Osteoblast (primary cell): ENCODE results near the gene DENND4A. TPM values are rescaled to one million over a fixed set of nuclear protein-coding genes. Genes with fewer than 3 reads are reported as not detected.

Experiments used
- DNase-seq: peaks from one replicate; pipeline ENCODE4 v3.0.0; 2011; ENCODE audit warnings: low spot score, mixed read lengths; ENCODE audit not compliant: insufficient read length; ENCODE audit errors: missing footprints
- H2AFZ ChIP-seq: 2 replicates; pipeline ENCODE4 v1.6.0; 2011; ENCODE audit warnings: mild to moderate bottlenecking, low read length
- H3K27ac ChIP-seq: 2 replicates; pipeline ENCODE4 v1.5.1; 2011; ENCODE audit warnings: mild to moderate bottlenecking, low read depth, low read length, moderate library complexity
- H3K27me3 ChIP-seq: 2 replicates; pipeline ENCODE4 v1.6.0; 2012; ENCODE audit warnings: mild to moderate bottlenecking, control low read depth, inconsistent platforms, low read length, moderate library complexity; ENCODE audit not compliant: insufficient read depth
- H3K36me3 ChIP-seq: 2 replicates; pipeline ENCODE4 v1.5.1; 2011; ENCODE audit warnings: mild to moderate bottlenecking, low read length, control low read depth, moderate library complexity; ENCODE audit not compliant: insufficient read depth
- H3K4me1 ChIP-seq: 2 replicates; pipeline ENCODE4 v1.5.1; 2011; ENCODE audit warnings: mild to moderate bottlenecking, low read length, control low read depth, moderate library complexity; ENCODE audit not compliant: insufficient read depth
- H3K4me2 ChIP-seq: 2 replicates; pipeline ENCODE4 v1.6.0; 2011; ENCODE audit warnings: mild to moderate bottlenecking, low read length; ENCODE audit not compliant: insufficient read depth
- H3K4me3 ChIP-seq: fragments of 200-600 bp; sonication (generic); 3 replicates; pipeline ENCODE4 v1.5.1; 2012; ENCODE audit warnings: mild to moderate bottlenecking, low read length, inconsistent platforms; ENCODE audit not compliant: insufficient read depth
- H3K79me2 ChIP-seq: 2 replicates; pipeline ENCODE4 v1.6.0; 2012; ENCODE audit warnings: mild to moderate bottlenecking, low read length, control low read depth, inconsistent platforms; ENCODE audit not compliant: insufficient read depth
- H3K9me3 ChIP-seq: 2 replicates; pipeline ENCODE4 v1.5.1; 2011; ENCODE audit warnings: low read depth, low read length, control low read depth
- H4K20me1 ChIP-seq: 2 replicates; pipeline ENCODE4 v1.6.0; 2012; ENCODE audit warnings: mild to moderate bottlenecking, low read length, control low read depth; ENCODE audit not compliant: insufficient read depth
- CTCF ChIP-seq: IDR thresholded peaks from 2 replicates; pipeline ENCODE4 v1.5.1; 2011; ENCODE audit warnings: mild to moderate bottlenecking, low read depth, low read length, moderate library complexity; ENCODE audit errors: extremely low read depth
- total RNA-seq: library from RNA; depleted of rRNA; stranded (reverse); fragments of >200 nt; gene quantifications from 2 replicates; pipeline ENCODE4 v1.2.3, GENCODE V29; 2012

The DENND4A gene
- total RNA-seq, 1 donor: 30.4 TPM

GRCh38 chr15:65690778-65691177, 101.3 kb downstream of the DENND4A start:
- no peak overlapping the region for H2AFZ ChIP-seq
- H3K27ac ChIP-seq: no peak overlapping the region
- no peaks in the 10 kb centered on the region for H3K79me2 ChIP-seq
- no peak overlapping the region for H3K4me2 ChIP-seq
- H3K9me3 ChIP-seq: no peaks in the 10 kb centered on the region
- H3K4me1 ChIP-seq: no peaks in the 10 kb centered on the region
- no peak for TF ChIP-seq CTCF
- H3K36me3 ChIP-seq: peaks cover 20% of the 10 kb centered on the region
- no peaks in the 10 kb centered on the region for H4K20me1 ChIP-seq
- DNase-seq: no peak
- no peak overlapping the region for H3K4me3 ChIP-seq
- no peaks in the 10 kb centered on the region for H3K27me3 ChIP-seq

DNA sequence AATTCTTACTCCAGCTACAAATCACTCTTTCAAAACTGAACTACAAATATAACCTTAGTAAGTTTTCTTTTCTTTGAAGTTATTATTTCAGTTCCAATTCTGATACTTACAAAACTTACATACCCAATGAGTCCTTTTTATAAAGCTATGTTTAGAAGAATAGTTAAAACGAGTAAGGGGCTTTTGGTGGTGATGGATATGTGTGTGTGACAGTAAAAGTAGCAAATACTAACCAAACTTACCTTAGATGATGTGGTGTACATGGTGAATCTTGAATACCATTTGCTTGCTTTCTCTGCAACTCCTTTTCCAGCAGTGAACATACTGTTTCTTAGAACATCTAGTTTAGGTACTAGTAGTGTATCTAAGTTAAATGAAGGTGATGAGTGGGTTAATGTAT, 101.9 kb downstream of the DENND4A start:
- no peaks in the 10 kb centered on the region for H4K20me1 ChIP-seq
- no peak for DNase-seq
- no peak for TF ChIP-seq CTCF
- no peaks in the 10 kb centered on the region for H3K79me2 ChIP-seq
- no peak overlapping the region for H2AFZ ChIP-seq
- H3K4me2 ChIP-seq: no peak overlapping the region
- no peak overlapping the region for H3K4me3 ChIP-seq
- no peaks in the 10 kb centered on the region for H3K4me1 ChIP-seq
- no peak overlapping the region for H3K27ac ChIP-seq
- no peaks in the 10 kb centered on the region for H3K9me3 ChIP-seq
- H3K27me3 ChIP-seq: no peaks in the 10 kb centered on the region
- H3K36me3 ChIP-seq: peaks cover 18% of the 10 kb centered on the region

GRCh38 chr15:65688462-65688861, 103.6 kb downstream of the DENND4A start:
- Histone ChIP-seq H3K4me1 (no peaks in the 10 kb centered on the region), H3K4me3 (no peak overlapping the region), H3K27me3 (no peaks in the 10 kb centered on the region), H3K4me2 (no peak overlapping the region), H3K36me3 (peaks cover 14% of the 10 kb centered on the region), H2AFZ (no peak overlapping the region), H3K79me2 (no peaks in the 10 kb centered on the region), H3K27ac (no peak overlapping the region), H3K9me3 (no peaks in the 10 kb centered on the region), H4K20me1 (no peaks in the 10 kb centered on the region)
- no peak for DNase-seq
- no peak for TF ChIP-seq CTCF

DNA sequence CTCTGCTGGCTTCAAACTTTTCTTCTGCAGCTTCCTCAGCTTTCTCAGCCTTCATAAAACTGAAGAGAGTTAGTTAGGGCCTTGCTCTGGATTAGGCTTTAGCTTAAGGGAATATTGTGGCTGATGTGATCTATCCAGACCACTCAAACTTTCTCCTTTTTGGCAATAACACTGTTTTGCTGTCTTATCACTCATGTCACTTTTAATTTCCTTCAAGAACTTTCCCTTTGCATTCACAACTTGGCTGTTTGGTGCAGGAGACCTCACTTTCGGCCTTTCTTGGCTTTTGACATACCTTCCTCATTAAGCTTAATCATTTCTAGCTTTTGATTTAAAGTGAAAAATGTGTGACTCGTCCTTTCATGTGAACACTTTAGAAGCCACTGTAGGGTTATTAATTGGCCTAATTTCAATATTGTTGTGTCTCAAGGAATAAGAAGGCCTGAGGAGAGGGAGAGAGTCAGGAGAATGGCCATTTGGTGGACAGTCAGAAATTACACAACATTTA, 109.6 kb downstream of the DENND4A start:
- Histone ChIP-seq H3K4me2 (no peak overlapping the region), H3K27me3 (no peaks in the 10 kb centered on the region), H3K27ac (no peak overlapping the region), H4K20me1 (no peaks in the 10 kb centered on the region), H3K9me3 (no peaks in the 10 kb centered on the region), H3K4me3 (no peak overlapping the region), H2AFZ (no peak overlapping the region), H3K36me3 (no peaks in the 10 kb centered on the region), H3K4me1 (no peaks in the 10 kb centered on the region), H3K79me2 (no peaks in the 10 kb centered on the region)
- no peak for DNase-seq
- TF ChIP-seq CTCF: no peak
